Fibroblast of lung (primary cell): ENCODE data around the gene PROX2.

Experiments used
- EZH2 ChIP-seq: IDR thresholded peaks from 2 replicates; pipeline ENCODE4 v1.5.1; 2012; ENCODE audit warnings: low read length, control low read depth, mild to moderate bottlenecking; ENCODE audit errors: missing control alignments
- TF ChIP-seq, protein P1 (sequence below), 2 donors: IDR thresholded peaks in 1 of 2; conservative IDR thresholded peaks in 1 of 2; 1 replicate in 1 of 2; 2 replicates in 1 of 2; pipeline ENCODE4 v1.5.1; 2011 to 2012; ENCODE audit warnings: low read length in 2 of 2, control low read depth in 1 of 2, inconsistent platforms in 1 of 2, low read depth in 1 of 2, mild to moderate bottlenecking in 1 of 2

DNA sequence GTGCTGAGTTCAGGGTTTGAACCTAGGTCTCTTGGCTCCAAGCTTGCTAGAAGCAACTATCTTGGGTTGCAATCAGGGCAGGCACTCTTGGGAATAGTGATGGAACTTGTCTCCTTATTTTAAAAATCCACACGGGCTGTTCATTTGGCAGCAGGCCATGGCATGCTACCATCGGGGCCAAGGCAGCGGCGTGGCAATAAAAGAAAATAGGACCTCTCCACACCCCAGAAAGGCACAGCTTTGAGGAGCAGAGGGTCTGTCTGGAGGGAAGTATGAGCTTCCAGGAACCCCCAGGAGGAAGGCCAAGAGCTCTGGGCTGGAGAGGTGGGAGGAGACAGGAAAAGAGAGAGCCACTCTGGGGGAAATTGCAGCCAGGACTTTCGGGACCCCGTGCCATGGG, 31.8 kb upstream of the PROX2 start:
- TF ChIP-seq, protein P1, sequence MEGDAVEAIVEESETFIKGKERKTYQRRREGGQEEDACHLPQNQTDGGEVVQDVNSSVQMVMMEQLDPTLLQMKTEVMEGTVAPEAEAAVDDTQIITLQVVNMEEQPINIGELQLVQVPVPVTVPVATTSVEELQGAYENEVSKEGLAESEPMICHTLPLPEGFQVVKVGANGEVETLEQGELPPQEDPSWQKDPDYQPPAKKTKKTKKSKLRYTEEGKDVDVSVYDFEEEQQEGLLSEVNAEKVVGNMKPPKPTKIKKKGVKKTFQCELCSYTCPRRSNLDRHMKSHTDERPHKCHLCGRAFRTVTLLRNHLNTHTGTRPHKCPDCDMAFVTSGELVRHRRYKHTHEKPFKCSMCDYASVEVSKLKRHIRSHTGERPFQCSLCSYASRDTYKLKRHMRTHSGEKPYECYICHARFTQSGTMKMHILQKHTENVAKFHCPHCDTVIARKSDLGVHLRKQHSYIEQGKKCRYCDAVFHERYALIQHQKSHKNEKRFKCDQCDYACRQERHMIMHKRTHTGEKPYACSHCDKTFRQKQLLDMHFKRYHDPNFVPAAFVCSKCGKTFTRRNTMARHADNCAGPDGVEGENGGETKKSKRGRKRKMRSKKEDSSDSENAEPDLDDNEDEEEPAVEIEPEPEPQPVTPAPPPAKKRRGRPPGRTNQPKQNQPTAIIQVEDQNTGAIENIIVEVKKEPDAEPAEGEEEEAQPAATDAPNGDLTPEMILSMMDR (conservative IDR thresholded peaks at IDR 0.05 in 1 of 2, IDR thresholded peaks at IDR 0.05 in 1 of 2; ENCODE audit: low read depth in 1 of 2, low read length in 2 of 2), result no peak
- no peak for TF ChIP-seq EZH2
